ENCODE measurements around the gene UTP11.

- TF ChIP-seq GATA3 (IDR thresholded peaks at IDR 0.05; ENCODE audit: low read depth, low read length) (no peak), GATA2 (IDR thresholded peaks at IDR 0.05; ENCODE audit: low read depth, low read length) (no peak)
These were observed 15.1 kb upstream of the UTP11 start for GRCh38 chr1:37997256-37998088.

Measured in SH-SY5Y (cell line).